K562 (cell line): ENCODE data around the gene ARMC7. TPM values are rescaled to one million over a fixed set of nuclear protein-coding genes. Genes with fewer than 3 reads are reported as not detected.
A peak's percentile ranks its signal among the peaks of the same experiment; 100 is the strongest.

Source experiments
- ATAC-seq: fragments of 200-7000 bp; cut with Tn5 transposase; 3 replicates; pipeline ENCODE4 v1.9.1; 2020; ENCODE audit warnings: moderate library complexity
- BruUV-seq: library from RNA; stranded (reverse); fragments of 400-500 nt; replicated peaks from 2 replicates; lab custom pipeline; 2021; lab: Mats Ljungman, UMichigan
- CTCF ChIA-PET: fragments of 300-600 bp; formaldehyde crosslinking; extraction: SDS; loops from one replicate; lab custom pipeline; 2021; ENCODE audit warnings: low intra/inter-chr PET ratio; lab: Yijun Ruan, JAX
- POLR2A ChIA-PET: fragments of 300-600, 350-650 bp; sonication (Branson Sonifier 250); formaldehyde crosslinking; extraction: SDS; loops from one replicate; lab custom pipeline; 2021; ENCODE audit warnings: antibody characterized with exemption, inconsistent platforms; lab: Yijun Ruan, JAX
- DNase-seq, 4 experiments: peaks; one replicate each; pipeline versions ENCODE4 v3.0.0 to v3.0.0-alpha.2; 2011 to 2018; ENCODE audit warnings: low spot score in 3 of 4, mixed read lengths in 3 of 4; ENCODE audit errors: extremely low read depth in 1 of 4
- FAIRE-seq: peaks from 2 replicates; lab custom pipeline; 2011; peaks lifted over from hg19 to GRCh38; lab: Jason Lieb, UNC
- H2AFZ ChIP-seq: 2 replicates; pipeline ENCODE4 v1.6.0; 2011; ENCODE audit warnings: low read depth, low read length, control low read depth, inconsistent platforms
- H3K27ac ChIP-seq: fragments of 200-600 bp; 3 replicates; pipeline ENCODE4 v1.8.0; 2011; ENCODE audit warnings: low read depth, mild to moderate bottlenecking, control low read depth, inconsistent platforms, low read length, moderate library complexity, mixed read lengths; ENCODE audit errors: extremely low read depth
- H3K27me3 ChIP-seq, 2 experiments: fragments of 300-600 bp in 1 of 2; 2 replicates in 1 of 2; 3 replicates in 1 of 2; pipeline versions ENCODE4 v1.6.0 to v1.8.0; 2011; ENCODE audit warnings: inconsistent platforms in 2 of 2, low read length in 2 of 2, mild to moderate bottlenecking in 1 of 2, mixed read lengths in 1 of 2, moderate library complexity in 1 of 2; ENCODE audit not compliant: control insufficient read depth in 2 of 2, insufficient read depth in 2 of 2
- H3K36me3 ChIP-seq: fragments of 300-600 bp; 3 replicates; pipeline ENCODE4 v1.8.0; 2011; ENCODE audit warnings: mild to moderate bottlenecking, low read length, inconsistent platforms; ENCODE audit not compliant: control insufficient read depth, insufficient read depth
- H3K4me1 ChIP-seq, 2 experiments: fragments of 200-600 bp in 1 of 2; replicated peaks in 1 of 2; 2 replicates in 1 of 2; 3 replicates in 1 of 2; pipeline versions ENCODE4 v1.5.1 to v1.8.0; 2011; ENCODE audit warnings: inconsistent platforms in 2 of 2, low read length in 2 of 2, mild to moderate bottlenecking in 1 of 2, mixed read lengths in 1 of 2, moderate library complexity in 1 of 2; ENCODE audit not compliant: control insufficient read depth in 2 of 2, insufficient read depth in 2 of 2
- H3K4me2 ChIP-seq: 2 replicates; pipeline ENCODE4 v1.6.1; 2011; ENCODE audit warnings: low read length, control low read depth, inconsistent platforms, mixed read lengths; ENCODE audit not compliant: insufficient read depth
- H3K4me3 ChIP-seq: fragments of 200-600 bp; sonication (generic), shearing (Covaris generic); 2 replicates; pipeline ENCODE4 v1.5.1; 2016; ENCODE audit warnings: control low read depth, inconsistent platforms
- H3K79me2 ChIP-seq: fragments of 200-600 bp; 3 replicates; pipeline ENCODE4 v1.8.0; 2011; ENCODE audit warnings: low read length, inconsistent platforms; ENCODE audit not compliant: control insufficient read depth, insufficient read depth
- H3K9ac ChIP-seq, 2 experiments: 2 replicates each; pipeline versions ENCODE4 v1.6.0 to v1.6.1; 2011; ENCODE audit warnings: low read depth in 2 of 2, low read length in 2 of 2, control low read depth in 1 of 2, inconsistent platforms in 1 of 2, mild to moderate bottlenecking in 1 of 2, mixed read lengths in 1 of 2; ENCODE audit not compliant: insufficient read depth in 1 of 2
- H3K9me1 ChIP-seq: one replicate; pipeline ENCODE4 v1.6.0; 2011; ENCODE audit warnings: inconsistent platforms, mild to moderate bottlenecking, low read length, moderate library complexity; ENCODE audit not compliant: control insufficient read depth, insufficient read depth
- H3K9me3 ChIP-seq: replicated peaks from 2 replicates; pipeline ENCODE4 v1.5.1; 2011; ENCODE audit warnings: low read depth, low read length, inconsistent platforms; ENCODE audit not compliant: control insufficient read depth, insufficient read depth
- H4K20me1 ChIP-seq: replicated peaks from 2 replicates; pipeline ENCODE4 v1.6.1; 2011; ENCODE audit warnings: low read length, inconsistent platforms, mixed read lengths; ENCODE audit not compliant: control insufficient read depth, insufficient read depth
- JUNB ChIP-seq: fragments of 450-650 bp; formaldehyde crosslinking; conservative IDR thresholded peaks from 2 replicates; pipeline ENCODE4 v1.4.0; 2020; ENCODE audit warnings: mild to moderate bottlenecking
- KLF13 ChIP-seq: fragments of 450-650 bp; IDR thresholded peaks from 2 replicates; pipeline ENCODE4 v1.6.1; 2016; ENCODE audit warnings: missing genetic modification characterization, low read depth, mild to moderate bottlenecking, missing compliant biosample characterization, moderate library complexity, borderline replicate concordance
- NCOA6 ChIP-seq: fragments of 450-650 bp; IDR thresholded peaks from 2 replicates; pipeline ENCODE4 v1.6.1; 2017; ENCODE audit warnings: mild to moderate bottlenecking
- POLR2A ChIP-seq: fragments of 450-650 bp; conservative IDR thresholded peaks from 2 replicates; pipeline ENCODE4 v1.6.1; 2016
- POLR2G ChIP-seq: fragments of 200-400 bp; formaldehyde crosslinking; IDR thresholded peaks from 2 replicates; pipeline ENCODE4 v1.6.1; 2017; ENCODE audit warnings: low read depth, mild to moderate bottlenecking, antibody characterized with exemption, low read length, moderate library complexity
- RBFOX2 ChIP-seq: fragments of 200-400 bp; formaldehyde crosslinking; IDR thresholded peaks from 2 replicates; pipeline ENCODE4 v1.6.1; 2017; ENCODE audit warnings: low read depth, mild to moderate bottlenecking, low read length, moderate library complexity
- SUPT5H ChIP-seq: fragments of 450-650 bp; IDR thresholded peaks from 2 replicates; pipeline ENCODE4 v1.6.1; 2016
- ZNF408 ChIP-seq: fragments of 250-450 bp; sonication (Bioruptor Pico); IDR thresholded peaks from 2 replicates; pipeline ENCODE4 v1.4.0; 2020; ENCODE audit warnings: low read depth, mild to moderate bottlenecking, moderate library complexity
- ZNF586 ChIP-seq: fragments of 450-650 bp; formaldehyde crosslinking; conservative IDR thresholded peaks from 2 replicates; pipeline ENCODE4 v1.4.0; 2020; ENCODE audit warnings: mild to moderate bottlenecking, moderate library complexity
- WGBS: fragments of 100-300 bp; shearing (Covaris generic); methylation state at CpG from one replicate; pipeline ENCODE4 v1.1.6; 2016; ENCODE audit warnings: low coverage, mixed read lengths; ENCODE audit not compliant: insufficient coverage; ENCODE audit errors: missing lambda C conversion rate; 5-methylcytosine and 5-hydroxymethylcytosine counted together
- in situ Hi-C: fragments of 300-500 bp; cut with MboI; formaldehyde crosslinking; loops from 4 replicates; pipeline ENCODE4 v1.15.0; 2018; ENCODE audit warnings: inconsistent platforms, mixed read lengths
- intact Hi-C: fragments of 100-400 bp; cut with micrococcal nuclease; formaldehyde crosslinking; loops from 2 replicates; pipeline ENCODE4 v1.14.2; 2022
- polyA plus RNA-seq, 8 experiments: library from polyadenylated mRNA; depleted of rRNA in 4 of 8; stranded (reverse) in 5 of 8; unstranded in 3 of 8; fragments of >200 nt; fragmentation: Nextera tagmentation in 2 of 8; fragmentation: Illumina TruSeq in 1 of 8; extraction: Ambion mirVana in 2 of 8; extraction: Trizol in 1 of 8; gene quantifications; 2 replicates each; pipeline versions ENCODE4 v1.2.1 to v1.2.3, GENCODE V29; 2011 to 2014; ENCODE audit warnings: inconsistent platforms in 1 of 8, missing spikeins in 1 of 8
- total RNA-seq, 7 experiments: library from RNA; depleted of rRNA in 6 of 7; stranded (reverse); fragments of >200 nt in 6 of 7; fragmentation: Illumina TruSeq in 2 of 7; extraction: Trizol in 2 of 7; gene quantifications; 2 replicates each; pipeline versions ENCODE4 v1.2.1 to v1.2.3, GENCODE V29; 2011 to 2021; ENCODE audit warnings: low replicate concordance in 1 of 7
- TF ChIP-seq, protein P1 (sequence below): sonication (generic); formaldehyde crosslinking; IDR thresholded peaks from 2 replicates; pipeline ENCODE4 v1.8.0; 2022; ENCODE audit warnings: missing genetic modification reagents, mild to moderate bottlenecking, borderline replicate concordance
- TF ChIP-seq, protein P2 (sequence below): fragments of 450-650 bp; IDR thresholded peaks from 2 replicates; pipeline ENCODE4 v1.6.1; 2016

Gene ARMC7
- total and polyA plus RNA-seq, 9 of the 15 experiments (the other 6 are each of a cell fraction or from before 2014, with no cell fraction given) = 1.4 to 15.2 (median 5.9) TPM

DNA sequence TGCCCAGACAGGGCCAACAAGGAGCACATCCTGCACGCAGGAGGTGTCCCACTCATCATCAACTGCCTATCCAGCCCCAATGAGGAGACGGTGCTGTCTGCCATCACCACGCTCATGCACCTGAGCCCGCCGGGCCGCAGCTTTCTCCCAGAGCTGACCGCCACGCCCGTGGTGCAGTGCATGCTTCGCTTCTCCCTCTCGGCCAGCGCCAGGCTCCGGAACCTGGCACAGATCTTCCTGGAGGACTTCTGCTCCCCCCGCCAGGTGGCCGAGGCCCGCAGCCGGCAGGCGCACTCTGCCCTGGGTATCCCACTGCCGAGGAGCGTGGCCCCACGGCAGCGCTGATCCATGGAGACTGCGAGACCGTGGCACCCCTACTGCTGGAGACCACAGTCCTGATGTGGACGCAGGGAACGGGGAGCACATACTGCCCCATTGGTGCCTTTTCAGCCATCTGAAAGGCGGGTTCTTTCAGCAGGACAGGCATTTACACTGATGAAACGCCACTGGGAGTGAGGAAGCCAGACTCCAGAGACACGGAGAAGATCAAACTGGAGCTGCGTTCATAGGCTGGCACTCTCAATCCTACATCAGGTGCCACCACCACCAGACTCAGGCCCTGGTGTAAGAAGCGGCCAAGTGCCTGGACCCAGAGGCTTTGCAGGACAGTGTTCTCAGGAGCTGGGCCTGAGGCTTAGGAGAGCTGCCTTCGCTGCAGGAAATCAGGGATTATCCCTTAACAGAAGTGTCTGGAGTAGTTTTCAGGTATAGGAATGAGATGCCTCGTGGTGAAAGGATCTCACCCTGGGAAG lies 19.1 kb downstream of the ARMC7 start (continued):
- TF ChIP-seq, protein P1, sequence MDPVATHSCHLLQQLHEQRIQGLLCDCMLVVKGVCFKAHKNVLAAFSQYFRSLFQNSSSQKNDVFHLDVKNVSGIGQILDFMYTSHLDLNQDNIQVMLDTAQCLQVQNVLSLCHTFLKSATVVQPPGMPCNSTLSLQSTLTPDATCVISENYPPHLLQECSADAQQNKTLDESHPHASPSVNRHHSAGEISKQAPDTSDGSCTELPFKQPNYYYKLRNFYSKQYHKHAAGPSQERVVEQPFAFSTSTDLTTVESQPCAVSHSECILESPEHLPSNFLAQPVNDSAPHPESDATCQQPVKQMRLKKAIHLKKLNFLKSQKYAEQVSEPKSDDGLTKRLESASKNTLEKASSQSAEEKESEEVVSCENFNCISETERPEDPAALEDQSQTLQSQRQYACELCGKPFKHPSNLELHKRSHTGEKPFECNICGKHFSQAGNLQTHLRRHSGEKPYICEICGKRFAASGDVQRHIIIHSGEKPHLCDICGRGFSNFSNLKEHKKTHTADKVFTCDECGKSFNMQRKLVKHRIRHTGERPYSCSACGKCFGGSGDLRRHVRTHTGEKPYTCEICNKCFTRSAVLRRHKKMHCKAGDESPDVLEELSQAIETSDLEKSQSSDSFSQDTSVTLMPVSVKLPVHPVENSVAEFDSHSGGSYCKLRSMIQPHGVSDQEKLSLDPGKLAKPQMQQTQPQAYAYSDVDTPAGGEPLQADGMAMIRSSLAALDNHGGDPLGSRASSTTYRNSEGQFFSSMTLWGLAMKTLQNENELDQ (CRISPR knock-in tag) = no peak
- TF ChIP-seq JUNB = no peak
- TF ChIP-seq ZNF586 (CRISPR knock-in tag) = no peak
- peak; percentile 78 for TF ChIP-seq POLR2G
- no peak for TF ChIP-seq ZNF408 (CRISPR knock-in tag)
- peak; percentile 72 for TF ChIP-seq RBFOX2
- TF ChIP-seq NCOA6 = no peak
- TF ChIP-seq, all 486 proteins: peak for 6

DNA sequence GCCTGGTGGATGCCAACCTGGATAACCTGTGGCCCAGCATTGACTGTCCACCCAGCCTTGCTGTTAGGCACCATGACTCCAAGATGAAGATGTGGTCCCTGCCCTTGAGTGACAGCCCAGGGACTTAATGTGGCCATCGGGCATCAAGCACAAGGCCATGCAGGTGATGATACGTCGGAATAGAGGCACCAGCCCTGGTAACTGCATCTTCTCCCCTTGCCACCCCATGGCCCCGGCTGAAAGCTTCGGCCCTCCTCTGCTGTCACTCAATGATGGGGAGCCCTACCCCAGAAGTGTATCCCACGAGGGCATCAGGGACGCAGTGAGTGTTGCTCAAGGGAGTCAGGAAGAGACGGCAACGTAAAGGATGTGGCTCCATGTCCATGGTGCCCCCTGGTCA lies 19.8 kb downstream of the ARMC7 start:
- Histone ChIP-seq H3K27ac (no peak overlapping the region), H3K36me3 (peaks cover 25% of the 10 kb centered on the region; the same call in 2 of the 3 replicates), H4K20me1 (peaks cover 6% of the 10 kb centered on the region; the same call in 1 of the 2 replicates), H2AFZ (no peak overlapping the region), H3K9me3 (no peaks in the 10 kb centered on the region), H3K4me2 (peak overlapping the region; percentile 80; the same call in 1 of the 2 replicates), H3K9ac (peak overlapping the region in 1 of 2 experiments; percentile 99; a peak in 1 of 4 replicates), H3K9me1 (no peaks in the 10 kb centered on the region), H3K27me3 (no peaks in the 10 kb centered on the region), H3K4me1 (peaks cover 24 to 46% of the 10 kb centered on the region in 2 experiments), H3K4me3 (no peak overlapping the region), H3K79me2 (peaks cover 40% of the 10 kb centered on the region)
- DNase-seq = no peak
- BruUV-seq = no TSS peak
- intact Hi-C loops = no loop called here
- FAIRE-seq = no peak
- ChIA-PET CTCF (no interaction called here), POLR2A (interaction anchor here (0.7 to 7.6 kb wide), 4 partner anchors 9 to 76 kb away, joined by 3 to 58 read pairs (median 6); partner anchors contain the start of gene NUP85)
- no peak for ATAC-seq
- in situ Hi-C loops = no loop called here
- WGBS = 93% methylated on average over 7 of the region's 9 CpGs
- TF ChIP-seq, protein P2, sequence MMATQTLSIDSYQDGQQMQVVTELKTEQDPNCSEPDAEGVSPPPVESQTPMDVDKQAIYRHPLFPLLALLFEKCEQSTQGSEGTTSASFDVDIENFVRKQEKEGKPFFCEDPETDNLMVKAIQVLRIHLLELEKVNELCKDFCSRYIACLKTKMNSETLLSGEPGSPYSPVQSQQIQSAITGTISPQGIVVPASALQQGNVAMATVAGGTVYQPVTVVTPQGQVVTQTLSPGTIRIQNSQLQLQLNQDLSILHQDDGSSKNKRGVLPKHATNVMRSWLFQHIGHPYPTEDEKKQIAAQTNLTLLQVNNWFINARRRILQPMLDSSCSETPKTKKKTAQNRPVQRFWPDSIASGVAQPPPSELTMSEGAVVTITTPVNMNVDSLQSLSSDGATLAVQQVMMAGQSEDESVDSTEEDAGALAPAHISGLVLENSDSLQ = peak; percentile 50; the same call in 1 of the 2 replicates
- peak; percentile 44 for TF ChIP-seq SUPT5H
- TF ChIP-seq POLR2A = peak; percentile 46; the same call in 1 of the 2 replicates
- no peak for TF ChIP-seq KLF13 (tag)
- peak; percentile 1; the same call in 1 of the 2 replicates for TF ChIP-seq RBFOX2
